ENCODE measurements around the gene FAM72D.
"Not testable (repeated sequence)": the region's sequence is repeated elsewhere in the genome, so short reads cannot be mapped to it uniquely, and the experiment has no call there.

FAM72D gene

DNA sequence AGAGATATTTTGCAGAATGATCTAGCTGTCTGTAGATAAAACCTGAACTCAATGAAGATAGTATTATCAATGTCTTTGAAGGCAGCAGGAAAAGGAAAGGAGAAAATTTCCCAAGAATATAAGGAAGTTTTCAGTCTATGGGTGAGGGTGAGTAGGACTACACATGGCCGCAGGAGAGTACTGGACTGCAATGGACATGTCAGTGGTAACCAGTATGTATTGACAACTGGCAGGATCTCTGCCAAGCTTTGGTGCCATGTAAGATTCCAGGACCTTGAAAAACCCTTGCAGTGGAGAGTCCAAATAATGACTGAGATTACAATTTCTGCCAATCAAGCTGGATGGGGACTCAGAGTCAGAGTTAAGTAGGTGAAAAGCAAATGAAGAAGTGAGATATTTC, 29.3 kb downstream of the FAM72D start:
- not testable (repeated sequence) for DNase-seq (ENCODE audit: low read depth in 2 of 2); H3K4me3 ChIP-seq (replicated peaks in 1 of 2; ENCODE audit: low read depth in 2 of 2, low read length in 2 of 2)

- H3K4me3 ChIP-seq (replicated peaks in 1 of 2; ENCODE audit: low read depth in 2 of 2, low read length in 2 of 2); DNase-seq (ENCODE audit: low read depth in 2 of 2): not testable (repeated sequence)
Observed at GRCh38 chr1:145127144-145127543, 31.4 kb downstream of the FAM72D start.

GRCh38 chr1:145128697-145129469, 33.1 kb downstream of the FAM72D start:
- DNase-seq (ENCODE audit: low read depth in 2 of 2) = peak in 1 of 2 donors; percentile 64
- H3K4me3 ChIP-seq (replicated peaks in 1 of 2; ENCODE audit: low read depth in 2 of 2, low read length in 2 of 2) = not testable (repeated sequence)

DNA sequence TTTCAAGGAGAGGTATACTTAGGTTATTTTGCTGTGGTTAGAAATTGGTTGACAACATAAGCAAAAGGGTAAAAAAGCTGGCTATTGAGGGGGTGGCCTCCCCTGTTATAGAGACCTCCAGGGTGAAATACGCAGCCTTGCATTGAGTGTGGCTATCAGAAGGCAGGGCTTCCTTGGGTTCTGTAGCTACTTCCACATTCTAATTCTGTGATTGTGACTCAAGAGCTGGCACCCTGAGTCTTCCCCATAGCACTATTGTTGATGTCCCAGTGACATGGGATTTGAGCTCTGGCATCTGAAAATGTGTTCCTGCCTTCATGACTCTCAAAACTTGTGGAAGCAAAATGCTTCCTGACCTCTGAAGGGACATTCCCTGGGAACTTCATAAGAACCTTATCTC, 38.7 kb downstream of the FAM72D start:
- H3K4me3 ChIP-seq (replicated peaks in 1 of 2; ENCODE audit: low read depth in 2 of 2, low read length in 2 of 2); DNase-seq (ENCODE audit: low read depth in 2 of 2): not testable (repeated sequence)

- DNase-seq (ENCODE audit: low read depth in 2 of 2); H3K4me3 ChIP-seq (replicated peaks in 1 of 2; ENCODE audit: low read depth in 2 of 2, low read length in 2 of 2): not testable (repeated sequence)
Observed at GRCh38 chr1:145140549-145140948, 44.8 kb downstream of the FAM72D start.

DNA sequence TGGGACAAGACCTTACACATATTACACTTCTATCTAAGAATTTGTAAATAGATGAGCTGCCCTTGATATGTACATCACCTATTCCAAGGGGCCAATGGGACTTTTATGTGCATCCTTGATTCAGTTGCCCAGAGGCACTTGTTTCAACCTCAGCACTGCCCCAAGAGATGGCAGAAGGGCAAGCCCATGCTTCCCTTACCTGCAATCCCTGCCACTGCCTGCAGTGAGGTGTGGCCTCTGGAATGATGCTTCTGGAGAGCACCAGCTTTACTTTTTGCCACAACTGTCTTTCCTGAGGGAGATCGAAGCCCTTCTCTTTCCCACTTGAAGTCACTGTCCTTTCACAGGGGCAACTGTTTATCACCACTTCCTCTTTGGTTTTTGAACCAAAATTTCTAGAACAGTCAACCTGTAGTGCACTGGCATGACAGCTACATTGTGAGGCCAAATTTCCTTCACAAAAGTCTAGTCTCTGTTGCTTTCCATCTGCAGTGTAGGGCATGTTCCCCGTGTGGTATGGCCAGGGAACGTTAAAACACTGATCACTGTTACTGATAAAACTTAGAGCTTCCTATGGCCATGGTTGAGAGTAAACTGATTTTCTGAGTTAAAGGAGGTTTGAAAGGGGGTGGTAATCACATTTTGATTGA, 48.6 kb downstream of the FAM72D start:
- DNase-seq (ENCODE audit: low read depth in 2 of 2); H3K4me3 ChIP-seq (replicated peaks in 1 of 2; ENCODE audit: low read depth in 2 of 2, low read length in 2 of 2): not testable (repeated sequence)

DNA sequence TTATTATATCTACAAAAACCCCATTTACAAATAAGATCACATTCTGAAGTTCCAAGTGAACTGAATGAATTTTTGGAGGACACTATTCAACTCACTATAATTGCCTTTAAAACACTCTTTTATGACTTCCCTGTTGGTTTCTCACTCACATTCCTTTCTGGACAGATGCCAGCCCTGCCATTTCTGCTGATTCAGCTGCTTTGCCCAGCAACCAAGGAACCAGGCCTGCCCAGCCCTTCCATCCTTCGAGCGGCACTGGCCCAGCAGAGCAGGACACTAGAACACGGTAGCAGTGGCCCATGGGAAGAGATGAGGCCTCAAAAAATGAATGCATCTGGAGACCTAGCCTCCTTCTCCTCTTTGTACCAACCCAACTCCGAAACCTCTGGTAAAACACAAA, 50.5 kb downstream of the FAM72D start:
- DNase-seq (ENCODE audit: low read depth in 2 of 2); H3K4me3 ChIP-seq (replicated peaks in 1 of 2; ENCODE audit: low read depth in 2 of 2, low read length in 2 of 2): not testable (repeated sequence)

DNA sequence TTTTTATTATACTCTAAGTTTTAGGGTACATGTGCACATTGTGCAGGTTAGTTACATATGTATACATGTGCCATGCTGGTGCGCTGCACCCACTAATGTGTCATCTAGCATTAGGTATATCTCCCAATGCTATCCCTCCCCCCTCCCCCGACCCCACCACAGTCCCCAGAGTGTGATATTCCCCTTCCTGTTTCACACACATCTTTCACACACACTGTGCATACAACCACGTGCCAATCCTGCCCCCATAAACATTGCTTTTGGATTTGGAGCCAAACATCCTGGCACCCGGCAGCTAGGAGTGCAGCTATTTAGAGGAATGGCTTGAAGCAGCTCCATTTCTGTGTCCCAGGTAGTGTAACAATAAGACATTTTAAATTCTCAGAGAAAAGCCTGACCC, 51.4 kb downstream of the FAM72D start:
- not testable (repeated sequence) for H3K4me3 ChIP-seq (replicated peaks in 1 of 2; ENCODE audit: low read depth in 2 of 2, low read length in 2 of 2); DNase-seq (ENCODE audit: low read depth in 2 of 2)

DNA sequence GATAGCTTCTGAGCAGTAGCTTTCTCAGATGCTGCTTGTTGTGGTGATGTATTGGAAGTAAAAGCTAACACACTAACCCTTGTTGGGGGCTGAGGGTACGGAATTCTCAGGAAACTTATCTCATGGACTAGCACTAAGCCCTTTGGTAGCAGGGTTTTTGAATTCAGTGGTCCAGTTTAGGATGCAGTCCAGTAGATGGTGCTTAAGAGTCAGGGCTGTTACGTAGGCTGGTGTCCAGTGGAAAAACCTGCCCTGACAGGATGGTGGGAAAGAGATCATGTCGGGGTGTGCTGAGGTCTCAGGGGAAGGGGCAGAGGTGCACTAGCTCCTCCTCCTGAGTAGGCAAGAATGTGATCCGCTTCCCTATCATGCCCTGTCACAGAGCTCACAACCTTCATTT, 59.6 kb downstream of the FAM72D start:
- H3K4me3 ChIP-seq (replicated peaks in 1 of 2; ENCODE audit: low read depth in 2 of 2, low read length in 2 of 2); DNase-seq (ENCODE audit: low read depth in 2 of 2): not testable (repeated sequence)

GRCh38 chr1:145155873-145156272, 60.1 kb downstream of the FAM72D start:
- H3K4me3 ChIP-seq (replicated peaks in 1 of 2; ENCODE audit: low read depth in 2 of 2, low read length in 2 of 2); DNase-seq (ENCODE audit: low read depth in 2 of 2): not testable (repeated sequence)

- H3K4me3 ChIP-seq (replicated peaks in 1 of 2; ENCODE audit: low read depth in 2 of 2, low read length in 2 of 2) = peak overlapping the region in 1 of 2 donors; percentile 28
- DNase-seq (ENCODE audit: low read depth in 2 of 2) = peak; percentile 72 to 82
Observed at GRCh38 chr1:145156891-145157610, 61.3 kb downstream of the FAM72D start.

DNA sequence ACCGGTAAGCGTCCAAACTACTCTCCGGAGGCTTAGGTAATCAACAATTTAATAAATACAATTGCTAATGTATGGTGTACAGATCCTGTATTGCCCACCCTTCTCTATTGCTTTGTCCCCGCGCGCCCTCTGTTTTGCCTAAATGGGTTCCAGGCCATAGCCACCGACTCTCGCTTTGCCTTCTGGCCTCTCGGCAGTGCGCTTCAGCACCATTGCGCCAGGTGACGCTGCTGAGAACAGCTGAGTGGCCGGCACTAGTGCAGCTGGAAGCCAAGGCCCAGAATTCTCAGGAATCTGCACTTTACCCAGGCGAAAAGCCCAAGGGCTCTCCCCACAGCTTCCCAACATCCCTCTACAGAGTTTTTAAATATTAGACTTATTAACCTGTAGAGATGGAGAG, 61.9 kb downstream of the FAM72D start:
- H3K4me3 ChIP-seq (replicated peaks in 1 of 2; ENCODE audit: low read depth in 2 of 2, low read length in 2 of 2); DNase-seq (ENCODE audit: low read depth in 2 of 2): not testable (repeated sequence)

GRCh38 chr1:145161046-145161752, 65.4 kb downstream of the FAM72D start:
- H3K4me3 ChIP-seq (replicated peaks in 1 of 2; ENCODE audit: low read depth in 2 of 2, low read length in 2 of 2); DNase-seq (ENCODE audit: low read depth in 2 of 2): not testable (repeated sequence)
